Chondrocyte (in vitro differentiated cells): ENCODE results near the gene SLC2A13. TPM values are rescaled to one million over a fixed set of nuclear protein-coding genes. Genes with fewer than 3 reads are reported as not detected.

Experiments used
- DNase-seq: peaks from one replicate; pipeline ENCODE4 v3.0.0; 2021; ENCODE audit warnings: mixed read lengths, low spot score
- H3K27ac Mint-ChIP-seq: one replicate; pipeline ENCODE4 v1.8.0; 2021; ENCODE audit warnings: mild to moderate bottlenecking, moderate library complexity, mixed read lengths; ENCODE audit not compliant: unreplicated experiment
- H3K27me3 Mint-ChIP-seq: 2 replicates; pipeline ENCODE4 v1.8.0; 2021; ENCODE audit warnings: low read depth, mixed read lengths
- H3K36me3 Mint-ChIP-seq: 2 replicates; pipeline ENCODE4 v1.8.0; 2021; ENCODE audit warnings: low read depth, mixed read lengths
- H3K4me1 Mint-ChIP-seq: 2 replicates; pipeline ENCODE4 v1.8.0; 2021; ENCODE audit warnings: low read depth, mild to moderate bottlenecking, mixed read lengths
- H3K4me3 Mint-ChIP-seq: one replicate; pipeline ENCODE4 v1.8.0; 2021; ENCODE audit warnings: mild to moderate bottlenecking, moderate library complexity, mixed read lengths; ENCODE audit not compliant: unreplicated experiment
- H3K9me3 Mint-ChIP-seq: 2 replicates; pipeline ENCODE4 v1.8.0; 2021; ENCODE audit warnings: low read depth, mixed read lengths
- total RNA-seq: library from RNA; stranded (reverse); gene quantifications from 3 replicates; pipeline ENCODE4 v1.2.1, GENCODE V29; 2021
- TF ChIP-seq, protein P1 (sequence below): fragments of 200-600 bp; sonication (generic); IDR thresholded peaks from 2 replicates; pipeline ENCODE4 v1.5.0; 2021; ENCODE audit warnings: antibody characterized with exemption, mild to moderate bottlenecking, moderate library complexity

The SLC2A13 gene
- total RNA-seq, 1 donor from 2014 or later: 14.4 TPM

DNA sequence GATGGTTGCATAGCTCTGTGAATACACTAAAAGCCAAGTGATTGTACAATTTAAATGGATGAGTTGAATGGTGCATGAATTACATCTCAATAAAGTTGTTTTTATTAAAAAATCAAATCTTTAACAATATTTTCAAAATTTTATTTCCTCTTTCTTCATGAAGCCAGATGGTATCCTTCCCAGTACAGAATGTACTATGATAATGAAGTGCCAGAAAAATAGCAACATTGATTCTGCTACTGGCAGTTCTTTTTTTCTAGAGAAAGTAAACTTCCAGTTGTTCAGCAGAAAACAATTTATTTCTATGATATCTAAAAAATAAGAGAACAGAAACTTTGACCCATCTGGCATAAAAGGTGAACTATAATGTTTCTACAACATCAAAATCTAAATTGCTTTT is 61.5 kb downstream of the SLC2A13 start:
- Mint-ChIP-seq H3K36me3 (peaks cover 1% of the 10 kb centered on the region), H3K27me3 (no peaks in the 10 kb centered on the region), H3K4me1 (no peaks in the 10 kb centered on the region), H3K9me3 (no peaks in the 10 kb centered on the region), H3K27ac (no peak overlapping the region), H3K4me3 (no peak overlapping the region)
- TF ChIP-seq, protein P1, sequence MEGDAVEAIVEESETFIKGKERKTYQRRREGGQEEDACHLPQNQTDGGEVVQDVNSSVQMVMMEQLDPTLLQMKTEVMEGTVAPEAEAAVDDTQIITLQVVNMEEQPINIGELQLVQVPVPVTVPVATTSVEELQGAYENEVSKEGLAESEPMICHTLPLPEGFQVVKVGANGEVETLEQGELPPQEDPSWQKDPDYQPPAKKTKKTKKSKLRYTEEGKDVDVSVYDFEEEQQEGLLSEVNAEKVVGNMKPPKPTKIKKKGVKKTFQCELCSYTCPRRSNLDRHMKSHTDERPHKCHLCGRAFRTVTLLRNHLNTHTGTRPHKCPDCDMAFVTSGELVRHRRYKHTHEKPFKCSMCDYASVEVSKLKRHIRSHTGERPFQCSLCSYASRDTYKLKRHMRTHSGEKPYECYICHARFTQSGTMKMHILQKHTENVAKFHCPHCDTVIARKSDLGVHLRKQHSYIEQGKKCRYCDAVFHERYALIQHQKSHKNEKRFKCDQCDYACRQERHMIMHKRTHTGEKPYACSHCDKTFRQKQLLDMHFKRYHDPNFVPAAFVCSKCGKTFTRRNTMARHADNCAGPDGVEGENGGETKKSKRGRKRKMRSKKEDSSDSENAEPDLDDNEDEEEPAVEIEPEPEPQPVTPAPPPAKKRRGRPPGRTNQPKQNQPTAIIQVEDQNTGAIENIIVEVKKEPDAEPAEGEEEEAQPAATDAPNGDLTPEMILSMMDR: no peak
- DNase-seq: no peak

DNA sequence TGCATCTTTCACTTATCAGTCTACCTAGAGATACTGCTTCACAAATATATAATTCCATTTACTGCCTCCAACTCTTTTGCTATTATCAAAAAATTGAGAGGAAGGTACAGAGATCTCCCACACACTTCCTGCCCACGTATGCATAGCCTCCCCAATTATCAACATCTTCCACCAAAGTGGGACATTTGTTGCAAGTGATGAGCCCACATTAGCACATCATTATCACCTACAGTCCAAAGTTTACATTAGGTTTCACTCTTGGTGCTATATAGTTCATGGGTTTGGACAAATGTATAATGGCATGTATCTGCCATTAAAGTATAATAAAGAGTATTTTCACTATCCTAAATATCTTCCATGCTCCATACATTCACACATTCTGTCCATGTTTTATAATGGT is 66.3 kb downstream of the SLC2A13 start:
- no peaks in the 10 kb centered on the region for H3K9me3 Mint-ChIP-seq
- TF ChIP-seq, protein P1: no peak
- DNase-seq: no peak
- no peak overlapping the region for H3K27ac Mint-ChIP-seq
- peaks cover 14% of the 10 kb centered on the region for H3K4me1 Mint-ChIP-seq
- no peaks in the 10 kb centered on the region for H3K27me3 Mint-ChIP-seq
- no peak overlapping the region for H3K4me3 Mint-ChIP-seq
- H3K36me3 Mint-ChIP-seq: peaks cover 1% of the 10 kb centered on the region

DNA sequence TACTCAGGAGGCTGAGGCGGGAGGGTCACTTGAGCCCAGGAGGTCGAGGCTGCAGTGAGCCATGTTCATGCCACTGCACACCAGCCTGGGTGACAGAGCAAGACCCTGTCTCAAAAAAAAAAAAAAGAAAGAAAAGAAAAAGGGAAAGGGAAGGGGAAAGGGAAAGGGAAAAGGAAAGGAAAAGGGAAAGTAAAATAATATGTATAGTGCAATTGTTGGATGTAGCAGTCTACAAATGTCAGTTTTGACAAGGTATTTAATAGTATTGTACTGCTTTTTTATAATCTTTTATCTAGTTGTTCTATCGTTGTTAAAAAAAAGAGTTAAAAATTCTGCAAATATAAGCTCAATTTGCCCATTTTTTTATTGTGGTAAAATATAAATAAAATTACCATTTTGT is 67.3 kb downstream of the SLC2A13 start:
- H3K4me3 Mint-ChIP-seq: no peak overlapping the region
- H3K27me3 Mint-ChIP-seq: no peaks in the 10 kb centered on the region
- H3K27ac Mint-ChIP-seq: no peak overlapping the region
- no peaks in the 10 kb centered on the region for H3K9me3 Mint-ChIP-seq
- TF ChIP-seq, protein P1: no peak
- H3K36me3 Mint-ChIP-seq: peaks cover 1% of the 10 kb centered on the region
- DNase-seq: no peak
- peaks cover 21% of the 10 kb centered on the region for H3K4me1 Mint-ChIP-seq

DNA sequence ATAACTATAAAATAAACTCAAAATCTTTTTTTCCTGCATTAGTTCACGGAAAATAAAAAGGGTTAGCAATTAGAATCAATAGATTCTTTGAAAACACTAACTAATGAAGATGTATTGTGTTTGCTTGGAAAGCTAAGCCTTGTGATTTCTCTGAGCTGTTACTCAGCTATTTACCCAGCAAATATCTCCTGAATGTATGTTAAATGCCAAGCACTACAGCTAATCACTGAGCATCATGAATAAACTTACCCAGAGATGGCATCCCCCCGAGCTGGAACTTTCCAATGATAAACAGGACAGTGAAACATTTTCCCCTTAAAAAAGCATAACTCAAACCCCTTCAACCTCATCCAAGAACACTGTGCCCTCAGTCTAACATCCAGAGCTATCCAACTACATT is 71.2 kb downstream of the SLC2A13 start:
- Mint-ChIP-seq H3K27ac (peak overlapping the region; percentile 17), H3K4me3 (no peak overlapping the region), H3K36me3 (no peaks in the 10 kb centered on the region), H3K9me3 (no peaks in the 10 kb centered on the region), H3K27me3 (no peaks in the 10 kb centered on the region), H3K4me1 (peaks cover 32% of the 10 kb centered on the region)
- DNase-seq: no peak
- TF ChIP-seq, protein P1: no peak

DNA sequence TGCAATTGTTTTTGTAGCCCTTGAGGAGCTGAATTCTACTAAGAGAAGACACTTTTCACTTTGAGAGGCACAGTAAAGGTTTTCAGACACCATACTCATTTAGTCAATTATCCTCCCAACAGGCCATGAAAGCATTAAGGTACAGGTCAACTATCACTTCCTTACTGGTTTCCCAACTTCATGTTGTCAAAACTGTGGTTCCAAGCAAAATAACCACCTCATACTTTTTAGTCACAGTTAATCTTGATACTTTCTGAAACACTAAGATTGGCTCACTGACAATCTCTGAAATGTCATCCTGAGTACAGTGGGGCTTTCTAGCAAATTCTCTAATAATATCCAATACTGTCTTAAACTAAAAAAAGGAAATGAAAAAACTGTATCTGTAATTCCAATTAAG is 71.7 kb downstream of the SLC2A13 start:
- TF ChIP-seq, protein P1: no peak
- Mint-ChIP-seq H3K4me1 (peaks cover 32% of the 10 kb centered on the region), H3K9me3 (no peaks in the 10 kb centered on the region), H3K36me3 (no peaks in the 10 kb centered on the region), H3K27me3 (no peaks in the 10 kb centered on the region), H3K27ac (no peak overlapping the region), H3K4me3 (no peak overlapping the region)
- no peak for DNase-seq
